HepG2 (cell line): ENCODE measurements around the gene IP6K3. TPM values are rescaled to one million over a fixed set of nuclear protein-coding genes. Genes with fewer than 3 reads are reported as not detected.

ENCODE experiments used
- CBX1 ChIP-seq: IDR thresholded peaks from one replicate; pipeline ENCODE4 v1.6.1; 2016; ENCODE audit warnings: antibody characterized with exemption, low read depth
- CC2D1A ChIP-seq: sonication (generic); formaldehyde crosslinking; IDR thresholded peaks from 2 replicates; pipeline ENCODE4 v1.8.1; 2023; ENCODE audit warnings: mild to moderate bottlenecking, missing genetic modification reagents
- CEBPB ChIP-seq: IDR thresholded peaks from 2 replicates; pipeline ENCODE4 v1.6.1; 2011; ENCODE audit warnings: low read depth, low read length, improper control_type of control experiment, borderline replicate concordance
- EED ChIP-seq: sonication (generic); formaldehyde crosslinking; IDR thresholded peaks from 2 replicates; pipeline ENCODE4 v1.5.0; 2020; ENCODE audit warnings: mild to moderate bottlenecking, missing genetic modification reagents
- FOXA1 ChIP-seq, 2 experiments: fragments of 450-650 bp in 1 of 2; sonication (generic) in 1 of 2; formaldehyde crosslinking in 1 of 2; IDR thresholded peaks; 2 replicates each; pipeline versions ENCODE4 v1.4.0 to v1.6.1; 2016 to 2020; ENCODE audit warnings: missing genetic modification reagents in 1 of 2
- FOXA3 ChIP-seq: IDR thresholded peaks from 2 replicates; pipeline ENCODE4 v1.6.1; 2016; ENCODE audit warnings: missing genetic modification reagents, missing compliant biosample characterization
- FOXO1 ChIP-seq: sonication (generic); formaldehyde crosslinking; IDR thresholded peaks from 2 replicates; pipeline ENCODE4 v1.4.0; 2020; ENCODE audit warnings: missing genetic modification reagents
- HDAC1 ChIP-seq: sonication (generic); formaldehyde crosslinking; IDR thresholded peaks from 2 replicates; pipeline ENCODE4 v1.5.1; 2020; ENCODE audit warnings: mild to moderate bottlenecking, missing genetic modification reagents
- HNF4A ChIP-seq: sonication (generic); formaldehyde crosslinking; IDR thresholded peaks from 2 replicates; pipeline ENCODE4 v1.4.0; 2020; ENCODE audit warnings: missing genetic modification reagents
- LCORL ChIP-seq, 2 experiments: fragments of 450-650 bp in 1 of 2; sonication (generic) in 1 of 2; formaldehyde crosslinking in 1 of 2; IDR thresholded peaks; 2 replicates each; pipeline versions ENCODE4 v1.5.0 to v1.6.1; 2017 to 2020; ENCODE audit warnings: antibody characterized with exemption in 1 of 2, missing genetic modification reagents in 1 of 2
- NR2C2 ChIP-seq: sonication (generic); formaldehyde crosslinking; IDR thresholded peaks from 2 replicates; pipeline ENCODE4 v1.4.0; 2020; ENCODE audit warnings: missing genetic modification reagents, mild to moderate bottlenecking, moderate library complexity, borderline replicate concordance
- PAXIP1 ChIP-seq: sonication (generic); formaldehyde crosslinking; conservative IDR thresholded peaks from 2 replicates; pipeline ENCODE4 v1.4.0; 2020; ENCODE audit warnings: mild to moderate bottlenecking, missing genetic modification reagents, moderate library complexity
- POLR2G ChIP-seq: fragments of 200-400 bp; formaldehyde crosslinking; IDR thresholded peaks from 2 replicates; pipeline ENCODE4 v1.6.1; 2018; ENCODE audit warnings: mild to moderate bottlenecking, low read depth, low read length, moderate library complexity
- TAF15 ChIP-seq: fragments of 200-400 bp; formaldehyde crosslinking; IDR thresholded peaks from one replicate; pipeline ENCODE4 v1.6.1; 2018; ENCODE audit warnings: mild to moderate bottlenecking, low read depth, low read length; ENCODE audit not compliant: poor library complexity, severe bottlenecking
- ZBTB1 ChIP-seq: sonication (generic); formaldehyde crosslinking; IDR thresholded peaks from 2 replicates; pipeline ENCODE4 v1.4.0; 2020; ENCODE audit warnings: missing genetic modification reagents, borderline replicate concordance
- ZFP90 ChIP-seq: sonication (generic); formaldehyde crosslinking; IDR thresholded peaks from 2 replicates; pipeline ENCODE4 v1.8.0; 2022; ENCODE audit warnings: missing genetic modification reagents, mild to moderate bottlenecking, inconsistent platforms, borderline replicate concordance
- ZNF24 ChIP-seq: fragments of 450-650 bp; IDR thresholded peaks from 2 replicates; pipeline ENCODE4 v1.6.1; 2017; ENCODE audit warnings: antibody characterized with exemption, mild to moderate bottlenecking
- ZNF34 ChIP-seq: sonication (generic); formaldehyde crosslinking; IDR thresholded peaks from 2 replicates; pipeline ENCODE4 v1.4.0; 2020; ENCODE audit warnings: mild to moderate bottlenecking, missing genetic modification reagents, borderline replicate concordance
- ZNF354B ChIP-seq: sonication (generic); formaldehyde crosslinking; IDR thresholded peaks from 2 replicates; pipeline ENCODE4 v1.8.0; 2022; ENCODE audit warnings: mild to moderate bottlenecking, missing genetic modification reagents
- polyA plus RNA-seq, 8 experiments: library from polyadenylated mRNA; depleted of rRNA in 3 of 8; stranded (reverse) in 7 of 8; unstranded in 1 of 8; fragments of >200 nt; fragmentation: Illumina TruSeq in 4 of 8; extraction: Trizol in 4 of 8; gene quantifications; 2 replicates each; pipeline versions ENCODE4 v1.2.1 to v1.2.3, GENCODE V29; 2011 to 2016; ENCODE audit warnings: low read depth in 4 of 8, missing spikeins in 1 of 8, mixed read lengths in 1 of 8; ENCODE audit not compliant: insufficient read depth in 1 of 8
- total RNA-seq, 5 experiments: library from RNA; depleted of rRNA; stranded (reverse); fragments of >200 nt; fragmentation: Illumina TruSeq; extraction: Trizol; gene quantifications; 2 replicates each; pipeline ENCODE4 v1.2.3, GENCODE V29; 2016; ENCODE audit warnings: low read depth in 1 of 5
- TF ChIP-seq, protein P1 (sequence below): sonication (generic); formaldehyde crosslinking; IDR thresholded peaks from 2 replicates; pipeline ENCODE4 v1.5.0; 2020; ENCODE audit warnings: mild to moderate bottlenecking, missing genetic modification reagents, moderate library complexity
- TF ChIP-seq, protein P2 (sequence below): sonication (generic); formaldehyde crosslinking; IDR thresholded peaks from 2 replicates; pipeline ENCODE4 v1.5.0; 2020; ENCODE audit warnings: mild to moderate bottlenecking, missing genetic modification reagents
- TF ChIP-seq, protein P3 (sequence below): sonication (generic); formaldehyde crosslinking; IDR thresholded peaks from 2 replicates; pipeline ENCODE4 v1.4.0; 2020; ENCODE audit warnings: mild to moderate bottlenecking, missing genetic modification reagents

Gene IP6K3
- total and polyA plus RNA-seq, 2 of the 13 experiments (the other 11 are each of a cell fraction or from before 2014, with no cell fraction given), result 0.11 to 0.18 TPM

DNA sequence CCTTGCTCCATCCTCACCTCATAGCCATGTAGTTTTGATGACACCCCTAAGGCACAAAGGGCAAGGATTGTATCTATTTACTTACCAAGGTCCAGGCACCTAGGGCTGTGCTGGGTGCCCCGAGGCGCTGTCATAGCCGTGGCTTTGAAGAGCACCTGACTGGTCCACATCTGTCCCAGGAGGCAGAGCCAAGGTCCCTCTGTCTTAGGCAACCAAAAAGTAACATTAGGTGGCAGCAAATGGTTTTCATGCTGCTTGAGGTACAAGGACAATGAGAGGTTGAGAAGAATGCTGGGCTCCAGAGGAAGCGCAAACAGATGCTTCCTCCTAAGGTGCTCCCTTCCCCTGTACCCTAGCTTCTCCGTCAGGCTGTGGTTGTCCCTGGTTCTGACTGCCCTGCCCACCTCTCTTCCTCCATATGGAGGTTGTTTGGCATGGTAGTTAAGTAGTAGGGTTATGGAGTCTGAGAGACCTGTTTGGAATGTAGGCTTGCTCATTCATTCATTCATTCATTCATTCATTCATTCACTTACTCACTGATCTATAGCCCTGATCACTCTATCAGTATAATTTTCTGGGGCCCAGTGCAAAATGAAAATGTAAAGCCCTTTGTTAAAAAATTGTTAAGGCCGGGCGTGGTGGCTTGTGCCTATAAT is 32.2 kb downstream of the IP6K3 start (continued):
- TF ChIP-seq, protein P1, sequence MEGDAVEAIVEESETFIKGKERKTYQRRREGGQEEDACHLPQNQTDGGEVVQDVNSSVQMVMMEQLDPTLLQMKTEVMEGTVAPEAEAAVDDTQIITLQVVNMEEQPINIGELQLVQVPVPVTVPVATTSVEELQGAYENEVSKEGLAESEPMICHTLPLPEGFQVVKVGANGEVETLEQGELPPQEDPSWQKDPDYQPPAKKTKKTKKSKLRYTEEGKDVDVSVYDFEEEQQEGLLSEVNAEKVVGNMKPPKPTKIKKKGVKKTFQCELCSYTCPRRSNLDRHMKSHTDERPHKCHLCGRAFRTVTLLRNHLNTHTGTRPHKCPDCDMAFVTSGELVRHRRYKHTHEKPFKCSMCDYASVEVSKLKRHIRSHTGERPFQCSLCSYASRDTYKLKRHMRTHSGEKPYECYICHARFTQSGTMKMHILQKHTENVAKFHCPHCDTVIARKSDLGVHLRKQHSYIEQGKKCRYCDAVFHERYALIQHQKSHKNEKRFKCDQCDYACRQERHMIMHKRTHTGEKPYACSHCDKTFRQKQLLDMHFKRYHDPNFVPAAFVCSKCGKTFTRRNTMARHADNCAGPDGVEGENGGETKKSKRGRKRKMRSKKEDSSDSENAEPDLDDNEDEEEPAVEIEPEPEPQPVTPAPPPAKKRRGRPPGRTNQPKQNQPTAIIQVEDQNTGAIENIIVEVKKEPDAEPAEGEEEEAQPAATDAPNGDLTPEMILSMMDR (CRISPR knock-in tag), result peak; percentile 51
- no peak for TF ChIP-seq FOXA1 (IDR thresholded peaks at IDR 0.05)
- 0 out of 2 replicates have a peak, but pooled peaks have one; percentile 4 for TF ChIP-seq FOXA1 (CRISPR knock-in tag; IDR thresholded peaks at IDR 0.05)
- TF ChIP-seq, protein P2, sequence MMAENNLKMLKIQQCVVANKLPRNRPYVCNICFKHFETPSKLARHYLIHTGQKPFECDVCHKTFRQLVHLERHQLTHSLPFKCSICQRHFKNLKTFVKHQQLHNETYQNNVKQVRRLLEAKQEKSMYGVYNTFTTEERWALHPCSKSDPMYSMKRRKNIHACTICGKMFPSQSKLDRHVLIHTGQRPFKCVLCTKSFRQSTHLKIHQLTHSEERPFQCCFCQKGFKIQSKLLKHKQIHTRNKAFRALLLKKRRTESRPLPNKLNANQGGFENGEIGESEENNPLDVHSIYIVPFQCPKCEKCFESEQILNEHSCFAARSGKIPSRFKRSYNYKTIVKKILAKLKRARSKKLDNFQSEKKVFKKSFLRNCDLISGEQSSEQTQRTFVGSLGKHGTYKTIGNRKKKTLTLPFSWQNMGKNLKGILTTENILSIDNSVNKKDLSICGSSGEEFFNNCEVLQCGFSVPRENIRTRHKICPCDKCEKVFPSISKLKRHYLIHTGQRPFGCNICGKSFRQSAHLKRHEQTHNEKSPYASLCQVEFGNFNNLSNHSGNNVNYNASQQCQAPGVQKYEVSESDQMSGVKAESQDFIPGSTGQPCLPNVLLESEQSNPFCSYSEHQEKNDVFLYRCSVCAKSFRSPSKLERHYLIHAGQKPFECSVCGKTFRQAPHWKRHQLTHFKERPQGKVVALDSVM, result no peak
- no peak for TF ChIP-seq CC2D1A
- TF ChIP-seq HNF4A (CRISPR knock-in tag), result peak; percentile 85
- TF ChIP-seq, protein P3, sequence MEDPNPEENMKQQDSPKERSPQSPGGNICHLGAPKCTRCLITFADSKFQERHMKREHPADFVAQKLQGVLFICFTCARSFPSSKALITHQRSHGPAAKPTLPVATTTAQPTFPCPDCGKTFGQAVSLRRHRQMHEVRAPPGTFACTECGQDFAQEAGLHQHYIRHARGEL (CRISPR knock-in tag), result no peak
- 0 out of 2 replicates have a peak, but pooled peaks have one; percentile 10 for TF ChIP-seq CEBPB
- TF ChIP-seq LCORL (IDR thresholded peaks at IDR 0.05), result no peak
- TF ChIP-seq LCORL (CRISPR knock-in tag; IDR thresholded peaks at IDR 0.05), result 0 out of 2 replicates have a peak, but pooled peaks have one; percentile 24
- peak; percentile 46 for TF ChIP-seq FOXA3
- TF ChIP-seq NR2C2 (CRISPR knock-in tag), result peak; percentile 17; the same call in 1 of the 2 replicates
- peak; percentile 100 for TF ChIP-seq ZFP90 (CRISPR knock-in tag)
- TF ChIP-seq TAF15, result no peak
- TF ChIP-seq HDAC1, result 0 out of 2 replicates have a peak, but pooled peaks have one; percentile 43
- TF ChIP-seq EED (CRISPR knock-in tag), result no peak
- no peak for TF ChIP-seq ZNF354B (CRISPR knock-in tag)
- TF ChIP-seq ZBTB1 (CRISPR knock-in tag), result no peak
- peak; percentile 21; the same call in 1 of the 2 replicates for TF ChIP-seq FOXO1 (CRISPR knock-in tag)
- TF ChIP-seq ZNF24, result peak; percentile 89
- TF ChIP-seq POLR2G, result no peak
- TF ChIP-seq PAXIP1 (CRISPR knock-in tag), result peak; percentile 62; the same call in 1 of the 2 replicates
- no peak for TF ChIP-seq CBX1
- no peak for TF ChIP-seq ZNF34 (CRISPR knock-in tag)
